ENCODE results near the gene TOE1.
"Not testable (repeated sequence)": the region's sequence is repeated elsewhere in the genome, so short reads cannot be mapped to it uniquely, and the experiment has no call there.

The TOE1 gene

GRCh38 chr1:45339789-45340558 lies at the start of gene TOE1, which contains the start of gene MUTYH:
TSS of gene TOE1 (plus strand) at chr1:45340170. CDS start at chr1:45340253, 83 bp downstream.
TSS of gene MUTYH (minus strand) at chr1:45340440. CDS start at chr1:45334505, 5,935 bp downstream.
- peaks cover 34% of the 10 kb centered on the region for H3K4me1 Mint-ChIP-seq (ENCODE audit: low read depth)
- H3K9me3 Mint-ChIP-seq, result peaks cover 5% of the 10 kb centered on the region
- H3K4me3 Mint-ChIP-seq, result peak within 1 kb of the TSS; percentile 99
- H3K27me3 Mint-ChIP-seq (ENCODE audit: low read depth), result no peaks in the 10 kb centered on the region
- peak; percentile 98 for DNase-seq (ENCODE audit: low spot score)
- peaks cover 43% of the 10 kb centered on the region for H3K36me3 Mint-ChIP-seq (ENCODE audit: low read depth)
- H3K27ac Mint-ChIP-seq, result peak within 1 kb of the TSS; percentile 99

GRCh38 chr1:45291002-45291401 lies 49.0 kb upstream of the TOE1 start:
- not testable (repeated sequence) for H3K4me3 Mint-ChIP-seq; DNase-seq (ENCODE audit: low spot score); H3K4me1 Mint-ChIP-seq (ENCODE audit: low read depth); H3K9me3 Mint-ChIP-seq; H3K27ac Mint-ChIP-seq; H3K27me3 Mint-ChIP-seq (ENCODE audit: low read depth); H3K36me3 Mint-ChIP-seq (ENCODE audit: low read depth)

GRCh38 chr1:45291716-45292115 lies 48.3 kb upstream of the TOE1 start:
- Mint-ChIP-seq H3K27me3 (ENCODE audit: low read depth) (peaks cover 3% of the 10 kb centered on the region), H3K4me3 (no peak overlapping the region), H3K27ac (no peak overlapping the region), H3K36me3 (ENCODE audit: low read depth) (no peaks in the 10 kb centered on the region), H3K4me1 (ENCODE audit: low read depth) (no peaks in the 10 kb centered on the region), H3K9me3 (no peaks in the 10 kb centered on the region)
- no peak for DNase-seq (ENCODE audit: low spot score)

- Mint-ChIP-seq H3K9me3 (no peaks in the 10 kb centered on the region), H3K27ac (no peak overlapping the region), H3K4me3 (no peak overlapping the region), H3K4me1 (ENCODE audit: low read depth) (peaks cover 5% of the 10 kb centered on the region), H3K27me3 (ENCODE audit: low read depth) (no peaks in the 10 kb centered on the region), H3K36me3 (ENCODE audit: low read depth) (no peaks in the 10 kb centered on the region)
- DNase-seq (ENCODE audit: low spot score), result no peak
Measured at GRCh38 chr1:45297666-45298356, 42.2 kb upstream of the TOE1 start.

- DNase-seq (ENCODE audit: low spot score), result no peak
- Mint-ChIP-seq H3K4me1 (ENCODE audit: low read depth) (peaks cover 7% of the 10 kb centered on the region), H3K9me3 (no peaks in the 10 kb centered on the region), H3K36me3 (ENCODE audit: low read depth) (no peaks in the 10 kb centered on the region), H3K4me3 (no peak overlapping the region), H3K27me3 (ENCODE audit: low read depth) (no peaks in the 10 kb centered on the region), H3K27ac (no peak overlapping the region)
Measured at GRCh38 chr1:45299296-45299695, 40.7 kb upstream of the TOE1 start.

GRCh38 chr1:45299981-45300668 lies 39.8 kb upstream of the TOE1 start:
- peaks cover 14% of the 10 kb centered on the region for H3K4me1 Mint-ChIP-seq (ENCODE audit: low read depth)
- peak; percentile 20 for DNase-seq (ENCODE audit: low spot score)
- H3K27me3 Mint-ChIP-seq (ENCODE audit: low read depth), result no peaks in the 10 kb centered on the region
- no peak overlapping the region for H3K4me3 Mint-ChIP-seq
- H3K36me3 Mint-ChIP-seq (ENCODE audit: low read depth), result no peaks in the 10 kb centered on the region
- H3K9me3 Mint-ChIP-seq, result no peaks in the 10 kb centered on the region
- H3K27ac Mint-ChIP-seq, result no peak overlapping the region

GRCh38 chr1:45300669-45300997 lies 39.3 kb upstream of the TOE1 start:
- H3K4me3 Mint-ChIP-seq, result no peak overlapping the region
- no peak overlapping the region for H3K27ac Mint-ChIP-seq
- H3K4me1 Mint-ChIP-seq (ENCODE audit: low read depth), result peaks cover 17% of the 10 kb centered on the region
- no peaks in the 10 kb centered on the region for H3K9me3 Mint-ChIP-seq
- no peaks in the 10 kb centered on the region for H3K27me3 Mint-ChIP-seq (ENCODE audit: low read depth)
- no peak for DNase-seq (ENCODE audit: low spot score)
- H3K36me3 Mint-ChIP-seq (ENCODE audit: low read depth), result no peaks in the 10 kb centered on the region

- Mint-ChIP-seq H3K9me3 (no peaks in the 10 kb centered on the region), H3K4me3 (peak overlapping the region; percentile 92)
Measured at GRCh38 chr1:45302505-45303150, 37.3 kb upstream of the TOE1 start.

GRCh38 chr1:45303520-45304310 lies 36.3 kb upstream of the TOE1 start:
- H3K27ac Mint-ChIP-seq, result peak overlapping the region; percentile 95

More at GRCh38 chr1:45302505-45303150, 37.3 kb upstream of the TOE1 start:
- Mint-ChIP-seq H3K27ac (peak overlapping the region; percentile 49), H3K36me3 (ENCODE audit: low read depth) (no peaks in the 10 kb centered on the region), H3K4me1 (ENCODE audit: low read depth) (peaks cover 31% of the 10 kb centered on the region), H3K27me3 (ENCODE audit: low read depth) (no peaks in the 10 kb centered on the region)
- DNase-seq (ENCODE audit: low spot score), result no peak

GRCh38 chr1:45304311-45305081 lies 35.5 kb upstream of the TOE1 start:
- Mint-ChIP-seq H3K4me3 (peak overlapping the region; percentile 92), H3K27me3 (ENCODE audit: low read depth) (no peaks in the 10 kb centered on the region), H3K27ac (peak overlapping the region; percentile 95), H3K36me3 (ENCODE audit: low read depth) (no peaks in the 10 kb centered on the region), H3K9me3 (no peaks in the 10 kb centered on the region), H3K4me1 (ENCODE audit: low read depth) (peaks cover 31% of the 10 kb centered on the region)
- DNase-seq (ENCODE audit: low spot score), result no peak

More at GRCh38 chr1:45303520-45304310, 36.3 kb upstream of the TOE1 start:
- H3K4me1 Mint-ChIP-seq (ENCODE audit: low read depth), result peaks cover 31% of the 10 kb centered on the region
- H3K9me3 Mint-ChIP-seq, result no peaks in the 10 kb centered on the region
- H3K4me3 Mint-ChIP-seq, result peak overlapping the region; percentile 92
- no peaks in the 10 kb centered on the region for H3K27me3 Mint-ChIP-seq (ENCODE audit: low read depth)
- H3K36me3 Mint-ChIP-seq (ENCODE audit: low read depth), result no peaks in the 10 kb centered on the region
- DNase-seq (ENCODE audit: low spot score), result peak; percentile 93

GRCh38 chr1:45305231-45305630 lies 34.7 kb upstream of the TOE1 start:
- Mint-ChIP-seq H3K4me3 (peak overlapping the region; percentile 92), H3K36me3 (ENCODE audit: low read depth) (no peaks in the 10 kb centered on the region), H3K27me3 (ENCODE audit: low read depth) (no peaks in the 10 kb centered on the region), H3K4me1 (ENCODE audit: low read depth) (peaks cover 31% of the 10 kb centered on the region), H3K27ac (peak overlapping the region; percentile 95), H3K9me3 (no peaks in the 10 kb centered on the region)
- no peak for DNase-seq (ENCODE audit: low spot score)

- Mint-ChIP-seq H3K4me1 (ENCODE audit: low read depth) (peaks cover 31% of the 10 kb centered on the region), H3K27me3 (ENCODE audit: low read depth) (no peaks in the 10 kb centered on the region), H3K27ac (peak overlapping the region; percentile 73), H3K36me3 (ENCODE audit: low read depth) (no peaks in the 10 kb centered on the region), H3K4me3 (peak overlapping the region; percentile 46), H3K9me3 (no peaks in the 10 kb centered on the region)
- DNase-seq (ENCODE audit: low spot score), result peak; percentile 51
Measured at GRCh38 chr1:45306319-45306718, 33.7 kb upstream of the TOE1 start.
